K562 (cell line): Measurements from ENCODE around the gene HNRNPA2B1. TPM values are rescaled to one million over a fixed set of nuclear protein-coding genes. Genes with fewer than 3 reads are reported as not detected.

Source experiments
- ATF1 ChIP-seq, 2 experiments: fragments of 450-650 bp in 1 of 2; IDR thresholded peaks; 2 replicates each; pipeline ENCODE4 v1.6.1; 2016; ENCODE audit warnings: missing compliant biosample characterization in 1 of 2, missing genetic modification characterization in 1 of 2
- BHLHE40 ChIP-seq: IDR thresholded peaks from 2 replicates; pipeline ENCODE4 v1.6.1; 2011; ENCODE audit warnings: low read length, improper control_type of control experiment
- E2F1 ChIP-seq: sonication (generic); formaldehyde crosslinking; IDR thresholded peaks from 2 replicates; pipeline ENCODE4 v1.8.1; 2023; ENCODE audit warnings: mild to moderate bottlenecking, missing genetic modification reagents, moderate library complexity
- FOXP1 ChIP-seq: sonication (generic); formaldehyde crosslinking; IDR thresholded peaks from 2 replicates; pipeline ENCODE4 v1.8.0; 2022; ENCODE audit warnings: mild to moderate bottlenecking, missing genetic modification reagents
- HNRNPLL ChIP-seq: fragments of 200-400 bp; formaldehyde crosslinking; IDR thresholded peaks from 2 replicates; pipeline ENCODE4 v1.6.1; 2017; ENCODE audit warnings: low read length, low read depth, mild to moderate bottlenecking; ENCODE audit not compliant: poor library complexity, severe bottlenecking
- JUND ChIP-seq, 2 experiments: IDR thresholded peaks; 2 replicates in 1 of 2; 3 replicates in 1 of 2; pipeline ENCODE4 v1.6.1; 2011; ENCODE audit warnings: borderline replicate concordance in 2 of 2, low read depth in 2 of 2, low read length in 2 of 2, improper control_type of control experiment in 1 of 2, missing biosample characterization in 1 of 2, missing genetic modification characterization in 1 of 2, missing genetic modification reagents in 1 of 2
- NCOR1 ChIP-seq: fragments of 450-650 bp; IDR thresholded peaks from 2 replicates; pipeline ENCODE4 v1.6.1; 2016; ENCODE audit warnings: mild to moderate bottlenecking, moderate library complexity
- NR2C2 ChIP-seq, 2 experiments: fragments of 200-800 bp in 1 of 2; sonication (Bioruptor generic) in 1 of 2; sonication (generic) in 1 of 2; formaldehyde crosslinking in 1 of 2; IDR thresholded peaks; 2 replicates each; pipeline versions ENCODE4 v1.6.1 to v1.8.0; 2016 to 2022; ENCODE audit warnings: mild to moderate bottlenecking in 1 of 2, missing compliant biosample characterization in 1 of 2, missing genetic modification characterization in 1 of 2, missing genetic modification reagents in 1 of 2
- NR4A1 ChIP-seq, 2 experiments: fragments of 250-450 bp in 1 of 2; fragments of 450-650 bp in 1 of 2; sonication (Bioruptor Pico) in 1 of 2; IDR thresholded peaks; 2 replicates each; pipeline versions ENCODE4 v1.4.0 to v1.6.1; 2016 to 2020; ENCODE audit warnings: mild to moderate bottlenecking in 2 of 2, missing compliant biosample characterization in 1 of 2, missing genetic modification characterization in 1 of 2, moderate library complexity in 1 of 2
- OTX1 ChIP-seq: fragments of 450-650 bp; formaldehyde crosslinking; IDR thresholded peaks from 2 replicates; pipeline ENCODE4 v1.4.0; 2022; ENCODE audit warnings: mild to moderate bottlenecking
- POLR2A ChIP-seq: fragments of 450-650 bp; conservative IDR thresholded peaks from 2 replicates; pipeline ENCODE4 v1.6.1; 2016
- RBBP5 ChIP-seq: fragments of 200-600 bp; sonication (generic); IDR thresholded peaks from 2 replicates; pipeline ENCODE4 v1.6.1; 2012; ENCODE audit warnings: borderline replicate concordance, mild to moderate bottlenecking, low read length, control low read depth, inconsistent platforms; ENCODE audit not compliant: insufficient read depth, poor library complexity, severe bottlenecking
- SMAD1 ChIP-seq: fragments of 150-350 bp; IDR thresholded peaks from 2 replicates; pipeline ENCODE4 v1.6.1; 2014; ENCODE audit warnings: low read length, low read depth; ENCODE audit not compliant: partially characterized antibody
- SP1 ChIP-seq: sonication (generic); formaldehyde crosslinking; IDR thresholded peaks from 2 replicates; pipeline ENCODE4 v1.8.1; 2022; ENCODE audit warnings: mild to moderate bottlenecking, missing genetic modification reagents
- SRSF3 ChIP-seq: fragments of 200-400 bp; formaldehyde crosslinking; IDR thresholded peaks from 2 replicates; pipeline ENCODE4 v1.6.1; 2016; ENCODE audit warnings: mild to moderate bottlenecking, low read length, moderate library complexity; ENCODE audit not compliant: insufficient read depth
- ZBTB9 ChIP-seq: fragments of 450-650 bp; formaldehyde crosslinking; IDR thresholded peaks from 2 replicates; pipeline ENCODE4 v1.4.0; 2020; ENCODE audit warnings: mild to moderate bottlenecking, moderate library complexity
- ZFP1 ChIP-seq: fragments of 450-650 bp; formaldehyde crosslinking; IDR thresholded peaks from 2 replicates; pipeline ENCODE4 v1.4.0; 2020; ENCODE audit warnings: mild to moderate bottlenecking, mixed read lengths
- ZNF212 ChIP-seq: fragments of 450-650 bp; formaldehyde crosslinking; IDR thresholded peaks from 2 replicates; pipeline ENCODE4 v1.4.0; 2020; ENCODE audit warnings: mild to moderate bottlenecking
- ZNF655 ChIP-seq: fragments of 250-450 bp; sonication (Bioruptor Pico); IDR thresholded peaks from 2 replicates; pipeline ENCODE4 v1.5.0; 2021
- ZNF707 ChIP-seq: fragments of 250-450 bp; sonication (Bioruptor Pico); conservative IDR thresholded peaks from 2 replicates; pipeline ENCODE4 v1.8.0; 2022; ENCODE audit warnings: inconsistent platforms, mild to moderate bottlenecking, moderate library complexity
- ZNF766 ChIP-seq: fragments of 200-800 bp; sonication (Bioruptor generic); conservative IDR thresholded peaks from 2 replicates; pipeline ENCODE4 v1.6.1; 2016; ENCODE audit warnings: missing genetic modification characterization, missing compliant biosample characterization
- ZSCAN32 ChIP-seq: fragments of 450-650 bp; formaldehyde crosslinking; IDR thresholded peaks from 2 replicates; pipeline ENCODE4 v1.4.0; 2020; ENCODE audit warnings: mild to moderate bottlenecking, moderate library complexity
- polyA plus RNA-seq, 8 experiments: library from polyadenylated mRNA; depleted of rRNA in 4 of 8; stranded (reverse) in 5 of 8; unstranded in 3 of 8; fragments of >200 nt; fragmentation: Nextera tagmentation in 2 of 8; fragmentation: Illumina TruSeq in 1 of 8; extraction: Ambion mirVana in 2 of 8; extraction: Trizol in 1 of 8; gene quantifications; 2 replicates each; pipeline versions ENCODE4 v1.2.1 to v1.2.3, GENCODE V29; 2011 to 2014; ENCODE audit warnings: inconsistent platforms in 1 of 8, missing spikeins in 1 of 8
- total RNA-seq, 7 experiments: library from RNA; depleted of rRNA in 6 of 7; stranded (reverse); fragments of >200 nt in 6 of 7; fragmentation: Illumina TruSeq in 2 of 7; extraction: Trizol in 2 of 7; gene quantifications; 2 replicates each; pipeline versions ENCODE4 v1.2.1 to v1.2.3, GENCODE V29; 2011 to 2021; ENCODE audit warnings: low replicate concordance in 1 of 7

The HNRNPA2B1 gene
- total and polyA plus RNA-seq, 9 of the 15 experiments (the other 6 are each of a cell fraction or from before 2014, with no cell fraction given) = 630 to 1,989 (median 865) TPM

GRCh38 chr7:26201247-26202018 is 887 bp upstream of the HNRNPA2B1 start, which contains the start of gene CBX3 (continued):
- no peak for TF ChIP-seq ZNF655
- TF ChIP-seq SRSF3 = peak; percentile 89; the same call in 1 of the 2 replicates
- peak; percentile 5 for TF ChIP-seq NCOR1
- peak; percentile 80 for TF ChIP-seq HNRNPLL
- TF ChIP-seq BHLHE40 = no peak; the same call in 1 of the 2 replicates
- TF ChIP-seq POLR2A = peak; percentile 94
- no peak for TF ChIP-seq NR2C2 (CRISPR knock-in tag; IDR thresholded peaks at IDR 0.05)
- peak; percentile 68 for TF ChIP-seq NR2C2 (tag; IDR thresholded peaks at IDR 0.05)
- 0 out of 2 replicates have a peak, but pooled peaks have one; percentile 3 for TF ChIP-seq ATF1 (CRISPR knock-in tag; IDR thresholded peaks at IDR 0.05)
- TF ChIP-seq ATF1 (tag; IDR thresholded peaks at IDR 0.05) = no peak
- TF ChIP-seq ZSCAN32 (CRISPR knock-in tag) = 0 out of 2 replicates have a peak, but pooled peaks have one; percentile 26
- TF ChIP-seq ZNF707 (CRISPR knock-in tag) = no peak
- 0 out of 2 replicates have a peak, but pooled peaks have one; percentile 10 for TF ChIP-seq ZFP1 (CRISPR knock-in tag)
- TF ChIP-seq NR4A1 (CRISPR knock-in tag; IDR thresholded peaks at IDR 0.05) = no peak
- TF ChIP-seq NR4A1 (tag; IDR thresholded peaks at IDR 0.05) = no peak
- no peak for TF ChIP-seq E2F1 (CRISPR knock-in tag)
- TF ChIP-seq ZNF212 (CRISPR knock-in tag) = no peak
- TF ChIP-seq ZBTB9 (CRISPR knock-in tag) = peak; percentile 68; the same call in 1 of the 2 replicates
- peak; percentile 78 for TF ChIP-seq RBBP5
- peak; percentile 82; the same call in 1 of the 2 replicates for TF ChIP-seq FOXP1 (CRISPR knock-in tag)
- peak; percentile 71; the same call in 1 of the 2 replicates for TF ChIP-seq OTX1 (CRISPR knock-in tag)
- TF ChIP-seq SP1 (CRISPR knock-in tag) = no peak; the same call in 1 of the 2 replicates
- TF ChIP-seq JUND (IDR thresholded peaks at IDR 0.05; ENCODE audit: borderline replicate concordance, low read depth, low read length) = peak; percentile 29; the same call in 1 of the 2 replicates
- TF ChIP-seq JUND (tag; IDR thresholded peaks at IDR 0.05; ENCODE audit: borderline replicate concordance, low read depth, low read length) = no peak
- peak; percentile 68 for TF ChIP-seq SMAD1
- TF ChIP-seq ZNF766 (CRISPR knock-in tag) = peak; percentile 63; the same call in 1 of the 2 replicates
